ENCODE results near the gene ELAC1.
"Not testable (repeated sequence)": the region's sequence is repeated elsewhere in the genome, so short reads cannot be mapped to it uniquely, and the experiment has no call there.

Gene ELAC1

GRCh38 chr18:50937183-50937582 is 30.7 kb upstream of the ELAC1 start:
- no peak overlapping the region for H3K9ac ChIP-seq (ENCODE audit: insufficient read length)
- 0 out of 2 replicates have a peak, but pooled peaks cover 4% of the 10 kb centered on the region for H3K36me3 ChIP-seq (ENCODE audit: insufficient read depth, low read length)
- H3K4me3 ChIP-seq: no peak overlapping the region
- DNase-seq (ENCODE audit: low read depth, low spot score): no peak
- no peak overlapping the region for H3K27ac ChIP-seq
- TF ChIP-seq EZH2 (IDR thresholded peaks at IDR 0.05) (no peak), POLR2AphosphoS5 (IDR thresholded peaks at IDR 0.05; ENCODE audit: borderline replicate concordance, low read depth, low read length) (no peak), FOXP2 (optimal IDR thresholded peaks at IDR 0.05; ENCODE audit: control extremely low read depth, extremely low read length, insufficient read depth) (no peak)
- H3K9me3 ChIP-seq (ENCODE audit: low read depth, low read length): no peaks in the 10 kb centered on the region

GRCh38 chr18:50938912-50939311 is 28.9 kb upstream of the ELAC1 start:
- Histone ChIP-seq H3K36me3 (ENCODE audit: insufficient read depth, low read length) (0 out of 2 replicates have a peak, but pooled peaks cover 4% of the 10 kb centered on the region), H3K4me3 (no peak overlapping the region), H3K9me3 (ENCODE audit: low read depth, low read length) (no peaks in the 10 kb centered on the region), H3K27ac (no peak overlapping the region), H3K9ac (ENCODE audit: insufficient read length) (no peak overlapping the region)
- DNase-seq (ENCODE audit: low read depth, low spot score): no peak
- TF ChIP-seq FOXP2 (optimal IDR thresholded peaks at IDR 0.05; ENCODE audit: control extremely low read depth, extremely low read length, insufficient read depth) (no peak), EZH2 (IDR thresholded peaks at IDR 0.05) (no peak), POLR2AphosphoS5 (IDR thresholded peaks at IDR 0.05; ENCODE audit: borderline replicate concordance, low read depth, low read length) (no peak)

GRCh38 chr18:50944245-50944932 is 23.5 kb upstream of the ELAC1 start:
- DNase-seq (ENCODE audit: low read depth, low spot score): no peak
- 0 out of 2 replicates have a peak, but pooled peaks cover 4% of the 10 kb centered on the region for H3K36me3 ChIP-seq (ENCODE audit: insufficient read depth, low read length)
- no peak overlapping the region for H3K9ac ChIP-seq (ENCODE audit: insufficient read length)

GRCh38 chr18:50945918-50946317 is 21.9 kb upstream of the ELAC1 start:
- DNase-seq (ENCODE audit: low read depth, low spot score); H3K36me3 ChIP-seq (ENCODE audit: insufficient read depth, low read length); H3K27ac ChIP-seq; H3K4me3 ChIP-seq; H3K9me3 ChIP-seq (ENCODE audit: low read depth, low read length); H3K9ac ChIP-seq (ENCODE audit: insufficient read length): not testable (repeated sequence)

More at GRCh38 chr18:50944245-50944932, 23.5 kb upstream of the ELAC1 start:
- no peak overlapping the region for H3K27ac ChIP-seq
- no peak for TF ChIP-seq FOXP2 (optimal IDR thresholded peaks at IDR 0.05; ENCODE audit: control extremely low read depth, extremely low read length, insufficient read depth)
- TF ChIP-seq POLR2AphosphoS5 (IDR thresholded peaks at IDR 0.05; ENCODE audit: borderline replicate concordance, low read depth, low read length): no peak
- TF ChIP-seq EZH2 (IDR thresholded peaks at IDR 0.05): no peak
- H3K9me3 ChIP-seq (ENCODE audit: low read depth, low read length): no peaks in the 10 kb centered on the region
- H3K4me3 ChIP-seq: no peak overlapping the region

GRCh38 chr18:50947899-50948298 is 19.9 kb upstream of the ELAC1 start:
- DNase-seq (ENCODE audit: low read depth, low spot score): no peak
- Histone ChIP-seq H3K4me3 (no peak overlapping the region), H3K9me3 (ENCODE audit: low read depth, low read length) (no peaks in the 10 kb centered on the region), H3K36me3 (ENCODE audit: insufficient read depth, low read length) (no peaks in the 10 kb centered on the region), H3K9ac (ENCODE audit: insufficient read length) (no peak overlapping the region), H3K27ac (no peak overlapping the region)
- TF ChIP-seq POLR2AphosphoS5 (IDR thresholded peaks at IDR 0.05; ENCODE audit: borderline replicate concordance, low read depth, low read length): no peak
- no peak for TF ChIP-seq EZH2 (IDR thresholded peaks at IDR 0.05)
- TF ChIP-seq FOXP2 (optimal IDR thresholded peaks at IDR 0.05; ENCODE audit: control extremely low read depth, extremely low read length, insufficient read depth): no peak

- no peak overlapping the region for H3K9ac ChIP-seq (ENCODE audit: insufficient read length)
- H3K4me3 ChIP-seq: no peak overlapping the region
- TF ChIP-seq FOXP2 (optimal IDR thresholded peaks at IDR 0.05; ENCODE audit: control extremely low read depth, extremely low read length, insufficient read depth) (no peak), POLR2AphosphoS5 (IDR thresholded peaks at IDR 0.05; ENCODE audit: borderline replicate concordance, low read depth, low read length) (no peak), EZH2 (IDR thresholded peaks at IDR 0.05) (no peak)
- no peaks in the 10 kb centered on the region for H3K36me3 ChIP-seq (ENCODE audit: insufficient read depth, low read length)
- no peak for DNase-seq (ENCODE audit: low read depth, low spot score)
- H3K9me3 ChIP-seq (ENCODE audit: low read depth, low read length): no peaks in the 10 kb centered on the region
- no peak overlapping the region for H3K27ac ChIP-seq
Observed at GRCh38 chr18:50949185-50949584, 18.7 kb upstream of the ELAC1 start.

GRCh38 chr18:50950626-50951025 is 17.2 kb upstream of the ELAC1 start:
- H3K4me3 ChIP-seq: no peak overlapping the region
- H3K9ac ChIP-seq (ENCODE audit: insufficient read length): no peak overlapping the region
- no peak overlapping the region for H3K27ac ChIP-seq
- H3K36me3 ChIP-seq (ENCODE audit: insufficient read depth, low read length): no peaks in the 10 kb centered on the region
- DNase-seq (ENCODE audit: low read depth, low spot score): no peak
- no peak for TF ChIP-seq POLR2AphosphoS5 (IDR thresholded peaks at IDR 0.05; ENCODE audit: borderline replicate concordance, low read depth, low read length)
- no peak for TF ChIP-seq FOXP2 (optimal IDR thresholded peaks at IDR 0.05; ENCODE audit: control extremely low read depth, extremely low read length, insufficient read depth)
- no peak for TF ChIP-seq EZH2 (IDR thresholded peaks at IDR 0.05)
- H3K9me3 ChIP-seq (ENCODE audit: low read depth, low read length): no peaks in the 10 kb centered on the region

- Histone ChIP-seq H3K4me3 (no peak overlapping the region), H3K36me3 (ENCODE audit: insufficient read depth, low read length) (no peaks in the 10 kb centered on the region), H3K9me3 (ENCODE audit: low read depth, low read length) (no peaks in the 10 kb centered on the region), H3K9ac (ENCODE audit: insufficient read length) (no peak overlapping the region), H3K27ac (no peak overlapping the region)
- TF ChIP-seq EZH2 (IDR thresholded peaks at IDR 0.05) (no peak), FOXP2 (optimal IDR thresholded peaks at IDR 0.05; ENCODE audit: control extremely low read depth, extremely low read length, insufficient read depth) (no peak), POLR2AphosphoS5 (IDR thresholded peaks at IDR 0.05; ENCODE audit: borderline replicate concordance, low read depth, low read length) (no peak)
- DNase-seq (ENCODE audit: low read depth, low spot score): no peak
Observed at GRCh38 chr18:50953822-50954221, 14.0 kb upstream of the ELAC1 start.

GRCh38 chr18:50955253-50955652 is 12.6 kb upstream of the ELAC1 start:
- Histone ChIP-seq H3K4me3 (no peak overlapping the region), H3K36me3 (ENCODE audit: insufficient read depth, low read length) (no peaks in the 10 kb centered on the region), H3K9me3 (ENCODE audit: low read depth, low read length) (no peaks in the 10 kb centered on the region), H3K9ac (ENCODE audit: insufficient read length) (no peak overlapping the region), H3K27ac (no peak overlapping the region)
- no peak for DNase-seq (ENCODE audit: low read depth, low spot score)
- TF ChIP-seq POLR2AphosphoS5 (IDR thresholded peaks at IDR 0.05; ENCODE audit: borderline replicate concordance, low read depth, low read length): no peak
- no peak for TF ChIP-seq EZH2 (IDR thresholded peaks at IDR 0.05)
- no peak for TF ChIP-seq FOXP2 (optimal IDR thresholded peaks at IDR 0.05; ENCODE audit: control extremely low read depth, extremely low read length, insufficient read depth)

Measured in SK-N-MC (cell line).